Astrocyte of the hippocampus (primary cell): ENCODE results near the gene RPS6KB2.
"Not testable (repeated sequence)": the region's sequence is repeated elsewhere in the genome, so short reads cannot be mapped to it uniquely, and the experiment has no call there.

Experiments
- DNase-seq: peaks from one replicate; pipeline ENCODE4 v3.0.0; 2011; ENCODE audit warnings: low read depth, low spot score

The RPS6KB2 gene

DNA sequence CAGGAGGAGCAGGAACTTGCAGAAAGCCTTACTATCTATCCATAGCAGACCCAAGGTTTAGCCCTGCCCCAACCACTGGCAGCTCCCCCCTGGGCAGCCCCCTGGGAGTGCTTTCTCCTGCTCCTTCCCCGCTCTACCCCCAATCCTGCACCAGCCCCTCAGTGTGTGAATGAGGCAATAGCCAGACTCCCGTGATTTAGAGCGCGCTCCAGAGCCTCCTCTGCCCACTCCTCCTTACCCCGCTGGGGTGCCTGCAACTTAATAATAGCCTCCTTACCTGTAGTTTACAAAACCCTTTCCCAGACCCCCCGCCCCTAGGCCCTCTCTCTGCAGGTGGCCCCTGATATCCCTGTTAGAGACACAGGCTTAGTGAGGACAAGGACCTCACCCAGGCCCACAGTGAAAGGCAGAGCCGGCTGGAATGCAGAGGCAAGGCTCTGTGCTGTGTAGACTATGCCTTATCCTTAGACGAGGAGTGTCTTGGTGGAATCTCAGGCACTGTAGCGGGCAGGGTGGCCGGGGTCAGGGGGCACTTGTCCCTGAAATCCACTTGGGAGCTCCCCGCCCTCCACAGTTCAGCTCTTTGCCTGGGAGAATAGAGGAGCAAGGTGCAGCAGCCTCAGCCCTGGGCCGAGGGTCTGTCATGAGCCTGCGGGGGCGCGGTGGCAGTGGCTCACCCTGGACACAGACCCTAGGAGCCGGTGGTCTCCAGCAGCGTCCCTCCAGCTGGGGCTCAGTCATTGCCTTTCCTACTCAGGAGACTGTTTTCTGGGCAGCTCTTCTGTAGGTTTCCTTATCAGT is 17.1 kb upstream of the RPS6KB2 start:
- DNase-seq = no peak

DNA sequence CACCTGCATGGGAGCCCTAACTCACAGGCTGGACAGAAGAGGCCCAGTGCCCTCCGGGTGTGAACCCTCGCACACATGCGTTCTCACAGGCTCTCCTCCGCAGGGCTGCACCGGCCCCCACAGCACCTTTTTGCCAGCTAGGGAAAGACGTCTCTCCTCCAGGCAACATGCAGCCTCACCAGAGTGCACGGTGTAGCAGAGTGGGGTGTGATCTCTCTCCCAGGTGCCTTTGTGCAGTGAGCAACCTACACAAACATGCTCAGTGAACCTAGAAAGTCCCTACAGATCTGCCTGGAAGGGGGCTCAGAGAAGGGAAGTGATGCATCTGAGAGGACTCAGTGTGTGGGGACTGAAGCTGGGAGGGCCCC is 16.5 kb upstream of the RPS6KB2 start:
- DNase-seq = no peak

DNA sequence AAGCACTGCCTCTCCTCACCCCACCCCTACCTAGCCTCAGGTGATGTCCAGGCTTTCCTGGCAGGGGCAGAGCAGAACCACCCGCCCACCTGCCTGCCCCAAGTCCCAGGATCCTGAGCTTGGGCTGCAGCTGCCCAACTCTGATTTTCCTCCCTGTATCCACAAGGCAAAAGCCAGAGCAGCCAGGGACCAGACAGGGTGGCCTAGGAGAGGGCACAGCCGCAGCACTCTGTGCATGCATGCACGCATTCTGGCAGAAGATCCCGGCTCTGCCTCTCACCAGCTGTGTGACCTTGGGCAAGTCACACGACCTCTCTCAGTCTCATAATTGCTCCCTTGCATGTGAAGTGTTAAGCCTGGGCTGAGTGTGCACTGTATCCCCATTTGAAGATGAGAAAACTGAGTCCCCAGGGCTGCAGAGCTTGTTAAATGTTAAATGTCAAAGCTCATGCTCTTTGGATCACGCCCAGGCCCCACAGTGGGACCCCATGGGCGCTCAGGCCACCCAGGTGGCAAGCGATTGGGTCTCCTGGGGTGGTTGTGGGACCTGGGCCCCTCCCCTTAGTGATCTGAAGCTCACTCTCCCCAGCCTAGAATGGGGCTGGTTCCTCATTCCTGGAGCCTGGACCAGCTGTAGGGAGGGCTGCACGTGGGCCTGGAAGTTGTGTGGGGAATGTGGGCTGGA is 15.7 kb upstream of the RPS6KB2 start:
- DNase-seq = no peak

DNA sequence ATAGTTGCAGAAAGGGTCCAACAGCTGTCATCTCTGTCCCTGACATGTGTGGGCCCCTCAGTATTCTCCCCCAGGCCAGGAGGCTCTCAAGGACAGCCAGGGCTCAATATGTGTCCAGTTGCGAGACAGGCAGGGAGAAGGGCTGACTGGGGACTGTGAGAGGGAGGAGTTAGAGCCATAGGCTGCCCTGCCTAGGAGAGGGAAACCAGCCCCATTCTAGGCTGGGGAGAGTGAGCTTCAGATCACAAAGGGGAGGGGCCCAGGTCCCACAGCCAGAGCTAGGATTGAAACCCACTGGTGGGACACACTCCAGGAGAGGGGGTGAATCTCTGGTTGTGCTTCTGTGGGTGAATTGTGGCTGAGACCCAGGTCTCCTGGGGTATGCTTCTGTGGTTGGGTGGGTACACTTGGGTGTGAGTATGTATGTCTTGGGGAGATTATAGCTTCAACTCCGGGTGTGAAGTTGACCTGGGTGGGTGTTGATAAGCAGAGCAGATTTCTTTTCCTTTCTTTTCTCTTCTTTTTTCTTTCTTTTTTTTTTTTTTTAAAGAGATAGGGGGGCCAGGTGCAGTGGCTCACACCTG is 14.9 kb upstream of the RPS6KB2 start:
- DNase-seq = no peak

DNA sequence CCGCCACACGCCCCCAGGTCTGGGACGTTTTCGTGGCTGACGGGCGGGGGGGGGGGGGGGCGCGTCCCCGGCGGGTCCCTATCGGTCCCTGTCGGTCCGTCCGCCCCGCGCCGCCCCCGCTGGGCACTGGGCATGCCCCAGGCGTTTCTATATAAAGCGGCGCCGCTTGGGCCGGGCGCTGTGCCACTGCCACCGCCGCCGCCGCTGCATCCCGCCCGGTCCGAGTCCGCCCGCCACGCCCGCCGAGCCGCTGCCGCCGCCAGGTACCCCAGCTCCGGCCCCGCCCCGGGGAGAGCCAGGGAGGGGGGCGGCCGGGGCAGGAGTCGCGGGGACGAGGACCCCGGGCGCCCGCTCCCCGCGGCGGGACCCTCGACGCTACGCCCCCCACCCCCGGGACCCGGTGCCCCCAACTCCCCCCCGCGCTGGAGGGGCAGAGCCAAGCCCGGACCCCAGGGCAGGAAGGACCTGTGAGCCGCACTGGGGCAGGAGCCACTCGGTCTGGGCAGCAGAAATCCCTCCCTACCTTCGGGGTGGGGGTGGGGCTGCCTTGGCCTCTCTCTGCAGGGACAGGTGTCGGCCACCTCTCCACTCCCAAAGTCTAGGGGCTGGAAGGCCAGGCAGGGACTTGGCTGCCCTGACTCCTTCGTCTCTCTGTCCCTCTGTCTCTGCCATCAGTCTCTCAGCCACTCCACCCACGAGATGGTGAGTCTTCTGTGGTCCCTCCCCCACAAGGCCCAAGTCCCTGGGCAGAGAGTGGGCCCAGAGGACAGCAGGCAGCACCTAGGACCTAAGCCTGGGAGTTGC is 12.6 kb upstream of the RPS6KB2 start, which contains the start of gene CARNS1:
Gene CARNS1 (plus strand): TSS at position 178 of the 804 bp plus-strand sequence. CDS start 522 bp downstream, at position 700.
- DNase-seq = no peak

DNA sequence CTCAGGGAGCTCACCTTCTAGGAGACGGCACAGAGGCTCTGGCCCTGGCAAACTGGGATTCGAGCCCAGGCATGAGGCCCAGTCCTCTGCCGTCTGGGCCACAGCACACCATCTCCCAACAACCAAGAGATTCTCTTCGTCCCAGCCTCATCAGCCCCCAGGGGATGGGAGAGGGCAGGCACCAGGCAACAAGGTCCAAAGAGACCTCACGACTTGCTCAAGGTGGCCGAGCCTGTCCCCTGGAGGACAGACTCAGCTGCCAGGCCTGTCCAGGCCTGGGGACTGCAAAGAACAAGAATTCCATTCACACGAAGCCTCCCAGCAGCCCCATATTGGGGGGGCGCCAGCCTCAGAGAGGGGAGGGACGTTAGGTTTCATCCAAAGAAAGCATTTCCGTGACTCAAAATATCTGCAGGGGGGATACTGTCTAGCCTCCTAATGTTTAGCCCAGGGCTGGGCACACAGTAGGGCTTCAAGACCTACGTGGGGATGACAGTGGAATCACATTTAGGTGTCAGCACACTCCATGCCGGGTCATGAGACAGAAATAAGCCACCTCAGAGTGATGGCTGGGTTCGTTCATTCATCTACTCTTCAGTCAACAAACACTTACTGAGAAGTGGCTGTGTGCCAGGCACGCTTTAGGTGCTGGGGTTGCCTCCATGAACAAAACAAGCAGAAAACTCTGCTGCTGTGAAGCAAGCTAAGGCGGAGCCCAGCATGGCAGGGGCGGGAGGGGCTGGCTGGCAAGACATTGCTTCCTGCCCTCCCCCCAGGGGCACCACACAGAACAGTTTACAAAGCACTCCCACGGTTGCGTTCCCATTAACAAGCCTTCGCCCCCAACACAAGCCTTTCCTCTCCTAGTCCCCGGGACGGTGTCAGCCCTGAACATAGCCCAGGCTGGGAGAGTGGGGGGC is 11.6 kb upstream of the RPS6KB2 start:
- DNase-seq = peak; percentile 36

DNA sequence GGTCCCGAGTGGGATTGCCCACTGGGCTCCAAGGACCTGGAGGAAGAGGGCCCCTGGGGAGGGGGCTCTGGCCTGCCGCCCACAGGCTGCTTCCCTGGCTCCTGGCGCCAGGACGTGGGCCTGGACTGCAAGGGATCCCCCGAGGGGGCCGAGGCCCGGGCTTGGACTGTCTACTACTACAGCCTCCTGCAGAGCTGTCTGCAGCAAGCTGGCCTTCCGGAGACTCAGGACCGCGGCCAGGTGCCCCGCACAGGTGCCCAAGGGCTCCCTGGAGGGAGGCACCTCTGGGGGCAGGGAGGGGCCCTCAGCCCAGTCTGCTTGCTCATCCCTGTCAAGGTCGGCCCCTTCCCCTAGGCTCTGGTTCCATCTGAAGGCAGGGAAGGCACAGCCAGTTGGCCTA is 10.9 kb upstream of the RPS6KB2 start:
- no peak for DNase-seq

DNA sequence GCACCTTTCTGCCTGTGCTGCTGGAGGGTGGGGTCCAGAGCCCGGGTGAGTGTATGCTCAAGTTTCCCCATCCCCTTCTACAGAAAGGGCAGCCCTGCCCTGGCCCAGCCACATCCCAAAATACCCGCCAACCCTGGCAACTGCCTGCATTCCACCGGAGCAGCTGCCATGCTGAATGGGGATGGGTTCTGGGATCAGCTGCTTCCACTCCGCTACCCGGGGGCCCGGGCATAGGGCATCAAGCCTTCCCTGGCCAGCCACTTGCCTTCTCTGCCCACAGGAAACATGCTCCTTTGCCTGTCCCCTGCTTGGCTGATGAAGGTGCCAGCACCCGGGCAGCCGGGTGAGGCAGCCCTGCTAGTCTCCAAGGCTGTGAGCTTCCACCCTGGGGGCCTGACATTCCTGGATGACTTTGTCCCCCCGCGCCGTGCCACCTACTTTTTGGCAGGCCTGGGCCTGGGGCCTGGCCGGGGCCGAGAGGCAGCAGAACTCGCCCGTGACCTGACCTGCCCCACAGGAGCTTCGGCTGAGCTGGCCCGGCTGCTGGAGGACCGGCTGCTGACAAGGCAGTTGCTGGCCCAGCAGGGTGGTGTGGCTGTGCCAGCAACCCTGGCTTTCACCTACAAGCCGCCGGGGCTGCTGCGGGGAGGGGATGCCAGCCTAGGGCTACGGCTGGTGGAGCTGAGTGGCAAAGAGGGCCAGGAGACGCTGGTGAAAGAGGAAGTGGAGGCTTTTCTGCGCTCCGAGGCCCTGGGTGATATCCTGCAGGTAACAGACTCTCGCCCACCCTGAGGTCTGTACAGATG is 9.6 kb upstream of the RPS6KB2 start:
- peak; percentile 30 for DNase-seq

DNA sequence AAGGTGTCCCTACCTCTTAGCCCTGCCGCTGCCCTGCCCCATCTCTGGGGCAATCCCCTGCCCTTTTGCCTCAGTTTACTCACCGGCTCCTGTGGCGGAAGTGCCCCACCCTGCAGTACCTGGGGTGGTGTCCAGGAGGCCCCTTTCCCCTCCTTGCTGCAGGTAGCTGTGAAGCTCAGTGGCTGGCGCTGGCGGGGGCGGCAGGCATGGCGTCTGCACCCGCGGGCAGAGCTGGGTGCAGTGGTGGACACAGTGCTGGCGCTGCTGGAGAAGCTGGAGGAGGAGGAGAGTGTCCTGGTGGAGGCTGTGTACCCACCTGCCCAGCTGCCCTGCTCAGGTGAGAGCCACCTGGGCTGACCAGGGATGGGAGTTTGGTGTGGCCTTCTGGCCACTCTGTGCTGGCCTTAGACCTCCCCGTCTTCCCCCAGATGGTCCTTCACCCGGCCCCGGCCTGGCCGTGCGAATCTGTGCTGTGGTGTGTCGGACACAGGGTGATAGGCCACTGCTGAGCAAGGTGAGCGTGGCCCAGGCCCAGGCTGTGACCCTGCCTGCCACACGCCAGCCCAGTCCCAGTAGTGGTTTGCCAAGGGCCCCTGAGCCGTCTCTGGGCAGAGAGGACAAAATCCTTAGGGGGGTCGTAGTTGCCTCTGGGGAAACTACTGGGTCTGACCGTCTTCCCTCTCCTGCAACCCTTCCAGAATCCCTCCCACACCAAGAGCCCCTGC is 8.8 kb upstream of the RPS6KB2 start:
- DNase-seq = no peak

DNA sequence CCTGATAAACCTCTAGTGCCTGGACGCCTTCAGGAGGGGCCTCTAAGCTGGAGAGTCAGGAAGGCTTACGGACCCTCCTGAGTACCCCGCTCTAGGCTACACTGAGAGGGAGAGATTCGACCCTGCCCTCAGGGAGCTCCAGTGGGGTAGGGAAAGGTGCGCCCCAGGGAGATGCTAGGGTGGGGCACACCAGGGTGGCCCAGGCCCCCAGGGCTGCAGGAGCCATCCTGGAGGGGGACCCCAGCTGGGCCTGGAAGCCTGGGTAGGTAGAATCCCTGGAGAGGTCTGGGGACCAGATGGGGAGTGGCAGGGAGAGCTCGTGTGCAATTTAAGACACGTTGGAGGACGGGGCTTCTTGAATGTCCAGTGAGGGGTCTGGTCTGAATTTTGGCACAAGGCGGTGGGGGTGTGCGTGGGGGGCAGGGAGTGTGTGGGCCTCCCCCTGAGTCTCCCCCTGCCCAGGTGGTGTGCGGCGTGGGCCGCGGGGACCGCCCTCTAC is 8.1 kb upstream of the RPS6KB2 start:
- no peak for DNase-seq

DNA sequence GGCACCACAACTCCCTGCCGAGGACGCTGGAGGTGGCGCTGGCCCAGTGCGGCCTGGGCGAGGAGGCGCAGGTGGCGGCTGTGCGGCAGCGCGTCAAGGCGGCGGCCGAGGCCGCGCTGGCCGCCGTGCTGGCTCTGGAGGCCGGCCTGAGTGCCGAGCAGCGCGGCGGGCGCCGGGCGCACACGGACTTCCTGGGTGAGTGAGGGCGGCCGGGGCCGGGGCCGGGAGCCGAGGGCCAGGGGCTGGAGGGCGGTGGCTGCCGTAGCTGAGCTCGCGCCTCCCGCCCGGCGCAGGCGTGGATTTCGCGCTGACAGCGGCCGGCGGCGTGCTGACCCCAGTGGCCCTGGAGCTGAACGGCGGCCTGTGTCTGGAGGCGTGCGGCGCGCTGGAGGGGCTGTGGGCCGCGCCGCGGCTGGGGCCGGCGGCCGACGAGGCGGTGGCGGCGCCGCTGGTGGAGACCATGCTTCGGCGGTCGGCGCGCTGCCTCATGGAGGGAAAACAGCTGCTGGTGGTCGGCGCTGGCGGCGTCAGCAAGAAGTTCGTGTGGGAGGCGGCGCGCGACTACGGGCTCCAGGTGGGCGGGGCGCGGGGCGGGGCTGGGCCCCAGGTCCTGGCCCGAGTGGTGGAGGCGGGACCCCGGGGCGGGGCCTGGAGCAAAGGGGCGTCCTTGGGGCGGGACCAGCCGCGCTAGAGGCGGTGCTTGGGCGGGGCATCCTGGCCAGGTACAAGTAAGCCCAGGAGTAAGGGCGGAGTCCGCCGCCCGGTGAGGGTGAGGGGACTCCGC is 7.5 kb upstream of the RPS6KB2 start:
- peak; percentile 97 for DNase-seq

DNA sequence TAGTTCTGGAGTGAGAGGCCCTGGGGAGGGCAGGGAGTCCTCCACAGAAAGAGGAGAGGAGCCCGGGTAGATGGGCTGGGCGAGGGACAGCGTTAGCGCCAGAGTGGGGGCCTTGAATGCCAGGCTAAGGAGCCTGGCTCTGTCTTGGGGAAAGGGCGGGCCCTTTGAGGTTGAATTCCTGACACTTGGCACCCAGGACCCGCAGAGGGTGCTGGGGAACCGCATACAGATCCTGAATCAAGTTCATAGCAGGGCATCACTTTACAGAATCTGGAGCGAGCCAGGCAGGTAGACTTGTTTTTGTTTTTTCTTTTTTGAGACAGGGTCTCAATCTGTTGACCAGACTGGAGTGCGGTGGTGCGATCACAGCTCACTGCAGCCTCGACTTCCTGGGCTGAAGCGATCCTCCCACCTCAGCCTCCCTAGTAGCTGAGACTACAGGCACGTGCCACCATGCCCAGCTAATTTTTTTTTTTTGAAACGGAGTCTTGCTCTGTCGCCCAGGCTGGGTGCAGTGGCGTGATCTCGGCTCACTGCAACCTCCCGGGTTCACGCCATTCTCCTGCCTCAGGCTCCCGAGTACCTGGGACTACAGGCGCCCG is 6.8 kb upstream of the RPS6KB2 start:
- DNase-seq = no peak

DNA sequence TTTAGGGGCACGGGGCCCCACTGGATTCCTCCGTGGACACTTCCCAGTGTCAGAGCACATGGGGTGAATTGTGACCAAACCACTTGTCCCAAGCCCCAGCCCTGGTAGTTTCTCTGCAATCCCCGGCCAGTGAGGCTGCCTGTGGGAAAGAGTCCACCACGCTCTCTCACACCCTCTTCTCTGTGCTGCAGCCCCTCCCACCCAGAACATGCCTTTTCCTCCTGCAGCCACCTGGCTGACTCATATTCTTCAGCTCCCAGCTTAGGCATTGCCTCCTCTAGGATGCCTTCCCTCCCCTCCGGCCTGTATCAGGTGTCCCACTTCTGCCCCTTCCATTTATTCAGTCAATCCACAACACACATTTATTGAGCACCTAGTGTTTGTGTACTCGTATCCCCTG is 5.4 kb upstream of the RPS6KB2 start:
- DNase-seq = no peak

DNA sequence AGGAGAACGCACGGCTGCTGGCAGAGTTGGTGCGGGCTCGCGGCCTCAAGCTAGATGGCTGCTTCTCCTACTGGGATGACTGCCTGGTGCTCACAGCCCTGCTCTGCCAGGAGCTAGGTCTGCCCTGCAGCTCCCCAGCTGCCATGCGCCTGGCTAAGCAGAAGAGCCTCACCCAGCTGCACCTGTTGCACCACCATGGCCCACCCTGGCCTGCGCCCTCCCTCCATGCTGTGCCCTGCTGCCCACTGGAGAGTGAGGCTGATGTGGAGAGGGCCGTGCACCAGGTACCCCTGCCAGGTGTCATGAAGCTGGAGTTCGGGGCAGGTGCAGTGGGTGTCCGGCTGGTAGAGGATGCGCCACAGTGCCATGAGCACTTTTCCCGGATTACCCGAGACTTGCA is 4.8 kb upstream of the RPS6KB2 start:
- DNase-seq = no peak

DNA sequence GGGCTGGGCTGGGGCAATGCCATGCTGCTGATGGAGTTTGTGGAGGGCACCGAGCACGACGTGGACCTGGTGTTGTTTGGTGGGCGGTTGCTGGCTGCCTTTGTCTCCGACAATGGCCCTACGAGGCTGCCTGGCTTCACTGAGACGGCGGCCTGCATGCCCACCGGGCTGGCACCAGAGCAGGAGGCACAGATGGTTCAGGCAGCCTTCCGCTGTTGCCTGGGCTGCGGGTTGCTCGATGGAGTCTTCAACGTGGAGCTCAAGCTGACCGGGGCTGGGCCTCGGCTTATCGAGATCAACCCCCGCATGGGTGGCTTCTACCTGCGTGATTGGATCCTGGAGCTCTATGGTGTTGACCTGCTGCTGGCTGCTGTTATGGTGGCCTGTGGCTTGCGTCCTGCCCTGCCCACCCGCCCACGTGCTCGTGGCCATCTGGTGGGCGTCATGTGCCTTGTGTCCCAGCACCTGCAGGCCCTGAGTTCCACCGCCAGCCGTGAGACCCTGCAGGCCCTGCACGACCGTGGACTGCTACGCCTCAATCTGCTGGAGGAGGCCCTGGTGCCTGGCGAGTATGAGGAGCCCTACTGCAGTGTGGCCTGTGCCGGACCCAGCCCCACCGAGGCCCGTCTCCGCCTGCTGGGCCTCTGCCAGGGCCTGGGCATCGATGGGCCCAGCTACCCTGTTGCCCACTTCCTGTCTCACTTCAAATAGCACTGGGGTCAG is 4.2 kb upstream of the RPS6KB2 start:
- no peak for DNase-seq

DNA sequence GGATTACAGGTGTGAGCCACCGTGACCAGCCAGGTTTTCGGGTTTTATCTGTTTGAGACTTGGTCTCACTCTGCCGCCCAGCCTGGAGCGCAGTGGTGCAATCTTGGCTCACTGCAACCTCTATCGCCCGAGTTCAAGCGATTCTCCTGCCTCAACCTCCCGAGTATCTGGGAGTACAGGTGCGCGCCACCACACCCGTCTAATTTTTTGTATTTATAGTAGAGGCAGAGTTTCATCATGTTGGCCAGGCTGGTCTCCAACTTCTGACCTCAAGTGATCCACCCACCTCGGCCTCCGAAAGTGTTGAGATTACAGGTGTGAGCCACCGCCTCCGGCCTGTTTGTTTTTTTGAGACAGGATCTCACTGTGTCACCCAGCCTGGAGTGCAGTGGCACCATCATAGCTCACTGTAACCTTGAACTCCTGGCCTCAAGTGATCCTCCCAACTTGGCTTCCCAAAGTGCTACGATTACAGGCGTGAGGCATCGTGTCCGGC is 882 bp upstream of the RPS6KB2 start:
- DNase-seq = not testable (repeated sequence)

DNA sequence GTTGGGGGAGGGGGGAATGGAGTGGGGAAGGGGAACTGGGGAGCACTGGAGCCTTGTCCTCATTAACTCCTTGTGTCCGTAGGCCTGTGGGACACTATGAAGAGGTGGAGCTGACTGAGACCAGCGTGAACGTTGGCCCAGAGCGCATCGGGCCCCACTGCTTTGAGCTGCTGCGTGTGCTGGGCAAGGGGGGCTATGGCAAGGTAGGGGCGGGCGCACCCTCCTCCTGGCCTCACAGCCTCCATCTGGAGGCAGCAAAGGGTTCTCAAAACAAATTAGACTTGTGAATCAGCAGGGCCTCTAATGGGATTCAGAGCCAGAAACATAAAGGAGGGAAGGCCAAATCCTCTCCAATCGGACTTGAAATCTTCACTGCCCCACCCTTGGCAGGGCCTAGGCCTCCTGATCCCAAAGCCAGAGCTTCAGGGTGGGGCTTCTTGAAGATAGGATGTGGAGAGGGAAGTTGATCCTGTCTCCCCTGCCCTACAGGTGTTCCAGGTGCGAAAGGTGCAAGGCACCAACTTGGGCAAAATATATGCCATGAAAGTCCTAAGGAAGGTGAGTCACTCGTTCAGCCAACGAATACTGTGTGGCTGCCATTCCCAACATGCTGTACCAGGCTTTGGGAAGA is 859 bp downstream of the RPS6KB2 start:
- no peak for DNase-seq
